ENCODE data around the gene TMEM181. TPM values are rescaled to one million over a fixed set of nuclear protein-coding genes. Genes with fewer than 3 reads are reported as not detected.

TMEM181 gene
- total and polyA plus RNA-seq, 2 of the 13 experiments (the other 11 are each of a cell fraction or from before 2014, with no cell fraction given), result 59.1 to 108 TPM

DNA sequence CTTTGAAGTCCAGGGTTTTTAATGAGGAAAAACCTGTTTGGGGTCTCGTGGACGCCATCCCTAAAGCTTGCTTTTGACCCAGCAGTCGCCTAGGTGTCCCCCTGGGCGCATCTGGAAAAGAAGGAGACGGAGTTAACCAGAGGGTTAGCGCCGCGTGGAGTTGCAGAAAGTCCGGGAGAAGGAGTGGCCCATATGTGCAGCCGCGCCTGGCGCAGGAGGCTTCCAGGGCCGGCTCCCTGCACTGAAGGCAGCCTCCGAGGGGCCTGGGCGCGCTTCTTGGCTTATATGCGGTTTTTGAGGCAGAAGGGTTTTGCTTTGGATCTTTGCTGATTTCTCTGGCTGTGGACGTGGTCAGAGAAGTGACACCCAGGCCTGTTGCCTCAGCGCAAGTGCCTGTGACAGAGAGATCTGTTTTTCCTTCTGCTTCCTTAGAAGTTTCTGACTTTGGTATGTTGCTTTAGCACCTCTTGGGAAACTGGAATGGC lies 987 bp downstream of the TMEM181 start (continued):
- TF ChIP-seq, protein P1, sequence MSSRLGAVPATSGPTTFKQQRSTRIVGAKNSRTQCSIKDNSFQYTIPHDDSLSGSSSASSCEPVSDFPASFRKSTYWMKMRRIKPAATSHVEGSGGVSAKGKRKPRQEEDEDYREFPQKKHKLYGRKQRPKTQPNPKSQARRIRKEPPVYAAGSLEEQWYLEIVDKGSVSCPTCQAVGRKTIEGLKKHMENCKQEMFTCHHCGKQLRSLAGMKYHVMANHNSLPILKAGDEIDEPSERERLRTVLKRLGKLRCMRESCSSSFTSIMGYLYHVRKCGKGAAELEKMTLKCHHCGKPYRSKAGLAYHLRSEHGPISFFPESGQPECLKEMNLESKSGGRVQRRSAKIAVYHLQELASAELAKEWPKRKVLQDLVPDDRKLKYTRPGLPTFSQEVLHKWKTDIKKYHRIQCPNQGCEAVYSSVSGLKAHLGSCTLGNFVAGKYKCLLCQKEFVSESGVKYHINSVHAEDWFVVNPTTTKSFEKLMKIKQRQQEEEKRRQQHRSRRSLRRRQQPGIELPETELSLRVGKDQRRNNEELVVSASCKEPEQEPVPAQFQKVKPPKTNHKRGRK (CRISPR knock-in tag; IDR thresholded peaks at IDR 0.05), result no peak
- TF ChIP-seq, protein P2, sequence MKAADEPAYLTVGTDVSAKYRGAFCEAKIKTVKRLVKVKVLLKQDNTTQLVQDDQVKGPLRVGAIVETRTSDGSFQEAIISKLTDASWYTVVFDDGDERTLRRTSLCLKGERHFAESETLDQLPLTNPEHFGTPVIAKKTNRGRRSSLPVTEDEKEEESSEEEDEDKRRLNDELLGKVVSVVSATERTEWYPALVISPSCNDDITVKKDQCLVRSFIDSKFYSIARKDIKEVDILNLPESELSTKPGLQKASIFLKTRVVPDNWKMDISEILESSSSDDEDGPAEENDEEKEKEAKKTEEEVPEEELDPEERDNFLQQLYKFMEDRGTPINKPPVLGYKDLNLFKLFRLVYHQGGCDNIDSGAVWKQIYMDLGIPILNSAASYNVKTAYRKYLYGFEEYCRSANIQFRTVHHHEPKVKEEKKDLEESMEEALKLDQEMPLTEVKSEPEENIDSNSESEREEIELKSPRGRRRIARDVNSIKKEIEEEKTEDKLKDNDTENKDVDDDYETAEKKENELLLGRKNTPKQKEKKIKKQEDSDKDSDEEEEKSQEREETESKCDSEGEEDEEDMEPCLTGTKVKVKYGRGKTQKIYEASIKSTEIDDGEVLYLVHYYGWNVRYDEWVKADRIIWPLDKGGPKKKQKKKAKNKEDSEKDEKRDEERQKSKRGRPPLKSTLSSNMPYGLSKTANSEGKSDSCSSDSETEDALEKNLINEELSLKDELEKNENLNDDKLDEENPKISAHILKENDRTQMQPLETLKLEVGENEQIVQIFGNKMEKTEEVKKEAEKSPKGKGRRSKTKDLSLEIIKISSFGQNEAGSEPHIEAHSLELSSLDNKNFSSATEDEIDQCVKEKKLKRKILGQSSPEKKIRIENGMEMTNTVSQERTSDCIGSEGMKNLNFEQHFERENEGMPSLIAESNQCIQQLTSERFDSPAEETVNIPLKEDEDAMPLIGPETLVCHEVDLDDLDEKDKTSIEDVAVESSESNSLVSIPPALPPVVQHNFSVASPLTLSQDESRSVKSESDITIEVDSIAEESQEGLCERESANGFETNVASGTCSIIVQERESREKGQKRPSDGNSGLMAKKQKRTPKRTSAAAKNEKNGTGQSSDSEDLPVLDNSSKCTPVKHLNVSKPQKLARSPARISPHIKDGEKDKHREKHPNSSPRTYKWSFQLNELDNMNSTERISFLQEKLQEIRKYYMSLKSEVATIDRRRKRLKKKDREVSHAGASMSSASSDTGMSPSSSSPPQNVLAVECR (CRISPR knock-in tag; IDR thresholded peaks at IDR 0.05; ENCODE audit: borderline replicate concordance), result peak; percentile 5; the same call in 1 of the 2 replicates
- TF ChIP-seq ZNF350 (CRISPR knock-in tag; IDR thresholded peaks at IDR 0.05; ENCODE audit: borderline replicate concordance, low read depth) (no peak), NFIB (CRISPR knock-in tag; IDR thresholded peaks at IDR 0.05; ENCODE audit: borderline replicate concordance) (no peak), GFI1 (CRISPR knock-in tag; IDR thresholded peaks at IDR 0.05; ENCODE audit: borderline replicate concordance) (no peak), ARHGAP35 (CRISPR knock-in tag; IDR thresholded peaks at IDR 0.05; ENCODE audit: borderline replicate concordance) (no peak), CHCHD3 (CRISPR knock-in tag; IDR thresholded peaks at IDR 0.05) (no peak), HDAC2 (CRISPR knock-in tag; IDR thresholded peaks at IDR 0.05) (peak; percentile 2), ZNF792 (CRISPR knock-in tag; IDR thresholded peaks at IDR 0.05) (no peak), ZSCAN29 (CRISPR knock-in tag; conservative IDR thresholded peaks at IDR 0.05) (no peak), NR3C1 (CRISPR knock-in tag; IDR thresholded peaks at IDR 0.05) (no peak), CEBPB (IDR thresholded peaks at IDR 0.05; ENCODE audit: borderline replicate concordance, low read depth, low read length) (no peak), SUZ12 (IDR thresholded peaks at IDR 0.05; ENCODE audit: low read depth, low read length) (no peak)
- TF ChIP-seq, protein P3, sequence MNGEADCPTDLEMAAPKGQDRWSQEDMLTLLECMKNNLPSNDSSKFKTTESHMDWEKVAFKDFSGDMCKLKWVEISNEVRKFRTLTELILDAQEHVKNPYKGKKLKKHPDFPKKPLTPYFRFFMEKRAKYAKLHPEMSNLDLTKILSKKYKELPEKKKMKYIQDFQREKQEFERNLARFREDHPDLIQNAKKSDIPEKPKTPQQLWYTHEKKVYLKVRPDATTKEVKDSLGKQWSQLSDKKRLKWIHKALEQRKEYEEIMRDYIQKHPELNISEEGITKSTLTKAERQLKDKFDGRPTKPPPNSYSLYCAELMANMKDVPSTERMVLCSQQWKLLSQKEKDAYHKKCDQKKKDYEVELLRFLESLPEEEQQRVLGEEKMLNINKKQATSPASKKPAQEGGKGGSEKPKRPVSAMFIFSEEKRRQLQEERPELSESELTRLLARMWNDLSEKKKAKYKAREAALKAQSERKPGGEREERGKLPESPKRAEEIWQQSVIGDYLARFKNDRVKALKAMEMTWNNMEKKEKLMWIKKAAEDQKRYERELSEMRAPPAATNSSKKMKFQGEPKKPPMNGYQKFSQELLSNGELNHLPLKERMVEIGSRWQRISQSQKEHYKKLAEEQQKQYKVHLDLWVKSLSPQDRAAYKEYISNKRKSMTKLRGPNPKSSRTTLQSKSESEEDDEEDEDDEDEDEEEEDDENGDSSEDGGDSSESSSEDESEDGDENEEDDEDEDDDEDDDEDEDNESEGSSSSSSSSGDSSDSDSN (CRISPR knock-in tag; IDR thresholded peaks at IDR 0.05), result no peak
- TF ChIP-seq, protein P4, sequence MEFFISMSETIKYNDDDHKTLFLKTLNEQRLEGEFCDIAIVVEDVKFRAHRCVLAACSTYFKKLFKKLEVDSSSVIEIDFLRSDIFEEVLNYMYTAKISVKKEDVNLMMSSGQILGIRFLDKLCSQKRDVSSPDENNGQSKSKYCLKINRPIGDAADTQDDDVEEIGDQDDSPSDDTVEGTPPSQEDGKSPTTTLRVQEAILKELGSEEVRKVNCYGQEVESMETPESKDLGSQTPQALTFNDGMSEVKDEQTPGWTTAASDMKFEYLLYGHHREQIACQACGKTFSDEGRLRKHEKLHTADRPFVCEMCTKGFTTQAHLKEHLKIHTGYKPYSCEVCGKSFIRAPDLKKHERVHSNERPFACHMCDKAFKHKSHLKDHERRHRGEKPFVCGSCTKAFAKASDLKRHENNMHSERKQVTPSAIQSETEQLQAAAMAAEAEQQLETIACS (CRISPR knock-in tag; IDR thresholded peaks at IDR 0.05), result 0 out of 2 replicates have a peak, but pooled peaks have one; percentile 2
- TF ChIP-seq, protein P5, sequence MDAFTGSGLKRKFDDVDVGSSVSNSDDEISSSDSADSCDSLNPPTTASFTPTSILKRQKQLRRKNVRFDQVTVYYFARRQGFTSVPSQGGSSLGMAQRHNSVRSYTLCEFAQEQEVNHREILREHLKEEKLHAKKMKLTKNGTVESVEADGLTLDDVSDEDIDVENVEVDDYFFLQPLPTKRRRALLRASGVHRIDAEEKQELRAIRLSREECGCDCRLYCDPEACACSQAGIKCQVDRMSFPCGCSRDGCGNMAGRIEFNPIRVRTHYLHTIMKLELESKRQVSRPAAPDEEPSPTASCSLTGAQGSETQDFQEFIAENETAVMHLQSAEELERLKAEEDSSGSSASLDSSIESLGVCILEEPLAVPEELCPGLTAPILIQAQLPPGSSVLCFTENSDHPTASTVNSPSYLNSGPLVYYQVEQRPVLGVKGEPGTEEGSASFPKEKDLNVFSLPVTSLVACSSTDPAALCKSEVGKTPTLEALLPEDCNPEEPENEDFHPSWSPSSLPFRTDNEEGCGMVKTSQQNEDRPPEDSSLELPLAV (CRISPR knock-in tag; conservative IDR thresholded peaks at IDR 0.05; ENCODE audit: low read depth), result no peak
- TF ChIP-seq, protein P6, sequence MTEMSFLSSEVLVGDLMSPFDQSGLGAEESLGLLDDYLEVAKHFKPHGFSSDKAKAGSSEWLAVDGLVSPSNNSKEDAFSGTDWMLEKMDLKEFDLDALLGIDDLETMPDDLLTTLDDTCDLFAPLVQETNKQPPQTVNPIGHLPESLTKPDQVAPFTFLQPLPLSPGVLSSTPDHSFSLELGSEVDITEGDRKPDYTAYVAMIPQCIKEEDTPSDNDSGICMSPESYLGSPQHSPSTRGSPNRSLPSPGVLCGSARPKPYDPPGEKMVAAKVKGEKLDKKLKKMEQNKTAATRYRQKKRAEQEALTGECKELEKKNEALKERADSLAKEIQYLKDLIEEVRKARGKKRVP (CRISPR knock-in tag; IDR thresholded peaks at IDR 0.05), result no peak

All from HepG2 (cell line).